Measurements from ENCODE around the gene RERGL.

GRCh38 chr12:18101043-18101442 lies 11.1 kb upstream of the RERGL start:
- TF ChIP-seq POLR2A (IDR thresholded peaks at IDR 0.05; ENCODE audit: low read depth) (no peak), CTCF (IDR thresholded peaks at IDR 0.05) (no peak)
